GM19395 (cell line): Measurements from ENCODE around the gene OR8D2.

Experiments used
- ATAC-seq: cut with Tn5 transposase; IDR thresholded peaks from one replicate; pipeline ENCODE4 v1.9.1; 2021; ENCODE audit warnings: mild to moderate bottlenecking, moderate library complexity; ENCODE audit not compliant: unreplicated experiment

OR8D2 gene

DNA sequence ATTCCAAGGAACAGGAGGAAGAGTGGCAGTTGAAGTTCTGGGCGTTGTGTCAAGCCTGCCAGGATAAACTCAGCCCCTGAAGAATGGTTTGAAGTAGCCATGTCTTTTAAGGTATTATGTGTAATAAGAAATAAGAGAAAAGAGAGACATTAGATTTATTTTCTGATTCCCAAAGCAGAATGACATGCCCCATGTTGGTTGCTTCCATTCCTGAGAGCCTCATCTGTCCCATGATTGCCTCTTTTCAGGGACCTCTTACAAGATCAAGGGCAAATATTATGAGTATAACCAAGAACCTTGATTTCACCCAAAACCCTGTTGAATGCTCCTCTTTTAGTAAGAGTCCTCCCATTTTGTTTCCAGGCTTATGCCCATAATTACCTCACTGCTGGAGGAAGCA is at the start of gene OR8D2:
Gene OR8D2 (minus strand): TSS at position 101 of the 400 bp plus-strand sequence. CDS start 0 bp downstream, at position 101.
- ATAC-seq: no peak

GRCh38 chr11:124359566-124359965 is 39.6 kb upstream of the OR8D2 start:
- ATAC-seq: no peak

DNA sequence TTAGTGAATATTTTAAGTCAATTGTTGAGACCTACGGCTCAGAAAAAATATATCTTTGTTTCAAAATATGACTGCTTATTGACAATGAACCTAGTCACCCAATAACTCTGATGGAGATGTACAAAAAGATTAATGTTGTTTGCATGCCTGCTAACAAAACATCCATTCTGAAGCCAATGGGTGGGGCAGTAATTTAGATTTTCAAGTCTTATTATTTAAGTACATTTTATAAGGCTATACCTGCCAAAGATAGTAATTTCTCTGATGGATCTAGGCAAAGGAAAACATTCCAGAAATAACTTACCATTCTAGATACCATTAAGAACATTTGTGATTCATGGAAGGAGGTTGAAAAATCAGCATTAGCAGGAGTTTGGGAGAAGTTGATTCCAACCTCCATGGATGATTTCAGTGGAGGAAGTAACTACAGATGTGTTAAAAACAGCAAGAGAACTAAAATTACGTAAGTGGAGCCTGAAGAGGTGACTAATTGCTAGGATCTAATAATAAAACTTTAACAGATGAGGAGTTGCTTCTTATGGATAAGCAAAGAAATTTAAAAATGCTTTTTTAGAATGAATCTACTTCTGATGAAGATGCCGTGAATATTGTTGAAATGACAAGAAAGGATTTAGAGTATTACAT is 26.4 kb upstream of the OR8D2 start:
- ATAC-seq: no peak

DNA sequence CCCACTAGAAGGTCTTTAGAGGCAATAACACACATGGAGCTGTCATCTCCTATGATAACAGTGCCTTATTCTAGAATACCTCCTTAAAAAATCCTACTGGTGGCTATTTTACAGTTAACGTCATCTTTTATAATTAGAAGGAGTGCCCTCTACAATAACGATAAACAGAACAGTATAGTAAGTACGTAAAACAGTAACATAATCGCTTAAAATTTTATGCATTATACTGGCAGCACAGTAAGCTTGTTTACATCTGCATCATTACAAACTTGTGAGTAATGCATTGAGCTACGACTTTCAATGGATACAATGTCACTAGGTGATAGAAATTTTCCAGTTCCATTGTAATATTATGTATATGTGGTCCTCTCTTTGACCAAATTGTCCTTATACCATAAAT is 24.3 kb upstream of the OR8D2 start:
- ATAC-seq: no peak

DNA sequence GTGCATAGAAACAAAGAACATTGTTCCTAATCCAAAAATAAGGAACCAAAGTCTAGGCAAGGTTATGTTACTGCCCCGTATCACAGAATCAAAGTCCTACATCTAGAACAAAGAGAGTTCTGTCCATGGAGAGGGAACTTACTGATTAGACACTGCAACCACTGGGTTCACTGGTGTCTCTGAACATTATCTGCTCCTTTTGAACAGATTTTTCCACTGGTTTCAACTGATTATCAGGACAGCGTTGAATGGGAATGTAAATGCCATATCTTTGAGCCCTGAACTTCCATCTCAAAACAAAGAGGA is 20.1 kb upstream of the OR8D2 start:
- no peak for ATAC-seq

DNA sequence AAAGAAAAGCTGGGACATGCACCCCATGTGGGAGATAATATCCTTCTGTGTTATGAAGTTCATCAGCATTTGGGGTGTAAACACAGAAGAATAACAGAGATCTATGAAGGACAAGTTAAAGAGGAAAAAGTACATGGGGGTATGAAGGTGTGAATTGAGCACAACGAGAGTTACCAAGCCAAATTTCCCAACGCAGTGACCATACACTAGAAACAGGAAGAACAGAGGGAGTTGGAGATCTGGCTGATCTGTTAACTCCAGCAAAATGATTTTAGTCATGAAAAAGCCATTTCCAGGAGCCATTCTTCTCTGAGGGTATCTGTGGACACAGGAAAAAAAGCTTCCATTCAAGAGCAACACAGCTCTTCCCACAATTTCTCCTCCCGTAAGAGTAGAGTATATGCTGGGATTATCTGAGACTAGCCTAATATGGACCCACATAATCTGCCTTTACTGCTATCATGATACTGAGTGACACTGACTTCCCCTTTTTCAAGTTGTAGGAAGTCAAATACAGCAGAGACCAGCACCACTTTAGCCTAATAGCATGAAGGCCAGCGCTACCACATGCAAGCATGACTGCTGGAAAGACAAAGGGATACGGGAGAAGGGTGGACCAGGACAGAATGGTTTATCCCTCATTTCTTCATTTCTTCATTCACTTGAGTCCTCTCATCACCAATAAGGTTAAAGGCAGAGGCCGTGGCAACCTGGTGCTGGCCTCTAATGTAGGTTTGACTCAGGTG is 19.6 kb upstream of the OR8D2 start:
- no peak for ATAC-seq

DNA sequence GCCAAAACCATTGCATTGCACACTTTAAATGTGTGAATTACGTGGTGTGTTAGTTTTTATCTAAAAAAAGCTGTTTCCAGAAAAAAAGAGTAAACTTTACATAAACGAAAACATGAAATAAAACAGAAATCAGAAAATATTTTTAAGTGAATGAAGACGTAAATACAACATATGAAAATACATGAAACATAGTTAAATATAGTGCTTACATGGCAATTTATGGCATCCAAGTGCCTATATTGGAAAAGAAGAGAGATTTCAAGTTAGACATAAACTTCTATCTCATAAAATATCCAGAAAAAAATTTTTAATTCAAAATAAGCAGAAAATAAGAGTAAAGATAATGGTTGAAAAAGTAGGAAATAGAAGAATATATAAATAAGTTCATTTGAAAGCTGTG is 11.9 kb upstream of the OR8D2 start:
- ATAC-seq: no peak

- peak; percentile 93 for ATAC-seq
Measured at GRCh38 chr11:124329787-124330478, 9.9 kb upstream of the OR8D2 start.

DNA sequence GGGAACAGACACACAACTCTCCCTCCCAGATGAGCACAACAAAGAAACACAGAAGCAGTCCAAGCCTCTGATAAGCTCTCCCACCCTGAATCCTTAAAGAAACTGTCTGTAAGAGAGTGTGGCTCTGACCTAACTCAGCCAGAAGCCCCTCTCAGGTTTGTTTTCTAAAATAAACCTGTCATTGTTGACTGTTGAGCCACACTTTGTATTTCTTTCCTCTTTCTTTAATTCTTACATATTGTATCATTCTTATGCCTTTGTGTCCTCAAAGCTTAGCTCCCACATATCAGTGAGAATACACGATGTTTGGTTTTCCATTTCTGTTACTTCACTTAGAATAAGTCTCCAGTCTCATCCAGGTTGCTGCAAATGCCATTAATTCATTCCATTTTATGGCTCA is 7.8 kb upstream of the OR8D2 start:
- no peak for ATAC-seq

GRCh38 chr11:124322356-124322755 is 2.4 kb upstream of the OR8D2 start:
- no peak for ATAC-seq

DNA sequence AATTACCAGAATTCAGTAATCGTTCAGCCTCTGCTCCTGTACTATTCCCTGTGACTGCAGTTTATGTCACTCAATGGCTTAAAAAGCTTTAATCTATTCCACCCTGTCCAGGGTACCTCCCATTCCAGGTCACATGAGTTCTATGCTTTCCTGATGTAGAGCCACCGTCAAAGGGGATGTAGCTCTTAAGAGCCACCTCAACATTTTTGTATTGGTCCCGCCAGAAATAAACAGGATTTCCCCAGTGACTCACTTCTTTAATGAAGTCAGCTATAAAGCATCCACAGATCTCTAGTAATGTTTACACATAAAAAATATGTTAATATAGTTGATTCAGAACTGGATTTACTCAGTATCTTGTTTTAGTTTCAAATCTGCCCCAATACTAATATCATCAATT is 4.9 kb downstream of the OR8D2 start:
- no peak for ATAC-seq

GRCh38 chr11:124313849-124314248 is 6.1 kb downstream of the OR8D2 start, which contains the start of gene OR8D1:
TSS of gene OR8D1 (minus strand) at chr11:124313949. CDS start at chr11:124310766, 3,183 bp downstream.
- no peak for ATAC-seq

- ATAC-seq: no peak
Measured at GRCh38 chr11:124313131-124313530, 6.9 kb downstream of the OR8D2 start.

- no peak for ATAC-seq
Measured at GRCh38 chr11:124311670-124312069, 8.3 kb downstream of the OR8D2 start.

DNA sequence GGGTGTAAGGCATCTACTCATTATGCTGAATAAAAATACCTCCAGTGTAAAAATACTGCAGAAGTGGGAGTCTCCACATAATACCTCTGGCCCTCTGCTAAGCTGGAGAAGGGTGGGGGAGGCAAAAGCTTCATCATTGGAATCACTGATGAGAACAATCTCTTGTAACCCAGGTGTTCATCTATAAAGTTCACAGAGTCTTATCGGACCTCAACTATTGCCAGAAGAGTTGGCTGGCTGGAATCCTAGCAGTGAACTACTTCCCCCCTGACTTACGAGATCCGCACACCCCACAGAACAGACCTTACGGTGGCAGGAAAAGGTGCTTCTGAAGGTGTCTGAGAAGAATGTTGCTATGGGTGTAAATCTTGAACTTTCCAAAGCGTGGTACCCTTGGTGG is 8.7 kb downstream of the OR8D2 start:
- no peak for ATAC-seq

GRCh38 chr11:124310721-124311120 is 9.3 kb downstream of the OR8D2 start:
- ATAC-seq: no peak

DNA sequence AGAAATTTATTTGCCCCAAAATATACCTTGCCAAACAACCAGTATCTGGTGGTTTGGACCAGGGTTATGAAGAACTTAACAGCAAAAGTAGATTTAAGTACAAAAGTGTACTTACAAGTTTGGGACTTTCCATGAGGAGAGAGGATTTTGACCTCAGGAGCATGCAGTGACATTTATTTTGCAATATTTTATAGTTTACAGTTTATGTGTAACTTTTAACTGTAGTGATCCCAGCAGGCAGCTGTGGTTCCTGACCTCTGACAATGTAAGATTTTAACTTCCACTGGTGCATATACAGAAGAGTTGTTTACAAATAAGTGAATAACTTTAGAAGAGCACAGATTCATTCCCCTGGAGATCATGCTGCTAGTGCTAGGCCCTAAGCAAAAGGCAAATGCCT is 12.9 kb downstream of the OR8D2 start:
- no peak for ATAC-seq

DNA sequence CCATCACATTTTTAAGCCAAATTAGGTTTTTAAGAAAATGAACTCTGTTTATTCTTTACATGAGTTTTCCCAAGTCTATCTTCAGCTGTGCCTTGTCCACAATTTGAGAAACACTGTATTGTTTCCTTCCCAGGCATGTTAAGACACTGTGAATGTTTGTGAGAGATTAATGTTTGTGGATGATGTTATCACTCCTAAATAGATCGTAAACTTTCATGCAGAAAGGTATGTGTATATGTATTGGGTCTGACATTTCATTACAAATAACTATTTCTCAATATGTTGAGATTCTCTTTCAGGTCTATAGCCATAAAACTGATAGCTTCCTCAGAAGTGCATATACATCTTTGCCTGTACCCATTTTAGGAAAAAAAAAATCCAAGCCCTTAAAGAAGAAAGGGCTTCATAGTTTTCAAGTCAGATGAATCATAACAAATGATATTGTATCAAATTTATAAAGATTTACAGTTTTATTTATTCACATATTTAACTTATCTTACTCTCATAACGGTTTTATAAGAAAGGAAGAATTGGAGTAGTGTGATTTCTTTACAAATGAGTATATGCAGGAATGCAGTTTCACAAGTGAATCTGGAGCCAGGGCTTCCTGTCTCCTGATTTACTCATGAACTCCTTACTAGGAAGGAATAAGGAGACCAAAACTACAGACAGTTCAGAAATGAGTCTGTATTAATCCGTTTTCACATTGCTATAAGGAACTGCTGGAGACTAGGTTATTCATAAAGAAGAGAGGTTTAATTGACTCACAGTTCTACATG is 17.5 kb downstream of the OR8D2 start:
- ATAC-seq: no peak

GRCh38 chr11:124301548-124301947 is 18.4 kb downstream of the OR8D2 start:
- no peak for ATAC-seq

GRCh38 chr11:124297921-124298320 is 22.1 kb downstream of the OR8D2 start:
- no peak for ATAC-seq

DNA sequence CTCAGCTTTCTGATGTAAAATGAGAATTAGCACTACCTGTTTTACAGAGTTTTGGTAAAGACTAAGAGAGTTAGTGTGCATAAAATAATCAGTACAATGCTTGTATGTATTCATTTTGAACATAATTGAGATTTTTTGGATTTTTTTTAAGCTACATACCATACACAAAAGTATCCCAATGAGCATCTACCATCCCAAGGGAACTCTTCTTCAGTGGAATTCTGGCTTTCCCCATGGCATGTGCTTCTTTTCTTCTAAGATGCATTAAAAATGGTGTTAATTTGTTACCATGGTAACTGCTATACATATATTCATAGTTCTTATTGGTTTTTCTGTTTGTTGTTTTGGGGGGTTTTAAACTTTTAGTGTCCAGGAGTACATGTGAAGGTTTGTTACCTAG is 24.0 kb downstream of the OR8D2 start:
- no peak for ATAC-seq
